ENCODE data around the gene ROCK1. TPM values are rescaled to one million over a fixed set of nuclear protein-coding genes. Genes with fewer than 3 reads are reported as not detected.
"Not testable (repeated sequence)": the region's sequence is repeated elsewhere in the genome, so short reads cannot be mapped to it uniquely, and the experiment has no call there.

Gene ROCK1
- total RNA-seq, 6 experiments from 2014 or later: 64.8 to 71.7 (median 67.1) TPM

- Mint-ChIP-seq H3K4me3 (no peak overlapping the region), H3K4me1 (ENCODE audit: low read depth) (peaks cover 9% of the 10 kb centered on the region), H3K36me3 (ENCODE audit: low read depth) (peaks cover 33% of the 10 kb centered on the region), H3K27me3 (ENCODE audit: insufficient read depth) (peaks cover 1% of the 10 kb centered on the region; the same call in 1 of the 2 replicates), H3K9me3 (no peaks in the 10 kb centered on the region), H3K27ac (no peak overlapping the region)
- no peak for DNase-seq
- TF ChIP-seq CTCF (IDR thresholded peaks at IDR 0.05): no peak
Observed at GRCh38 chr18:20966795-20967194, 144.8 kb downstream of the ROCK1 start.

GRCh38 chr18:20963027-20963426 lies 148.6 kb downstream of the ROCK1 start:
- Mint-ChIP-seq H3K9me3 (no peaks in the 10 kb centered on the region), H3K27ac (no peak overlapping the region)

GRCh38 chr18:20960735-20961134 lies 150.9 kb downstream of the ROCK1 start:
- no peak overlapping the region for H3K27ac Mint-ChIP-seq
- DNase-seq: no peak
- H3K36me3 Mint-ChIP-seq (ENCODE audit: low read depth): peaks cover 5% of the 10 kb centered on the region; the same call in 1 of the 2 replicates
- no peak overlapping the region for H3K4me3 Mint-ChIP-seq
- H3K27me3 Mint-ChIP-seq (ENCODE audit: insufficient read depth): 0 out of 2 replicates have a peak, but pooled peaks cover 3% of the 10 kb centered on the region
- H3K9me3 Mint-ChIP-seq: no peaks in the 10 kb centered on the region
- no peak for TF ChIP-seq CTCF (IDR thresholded peaks at IDR 0.05)
- H3K4me1 Mint-ChIP-seq (ENCODE audit: low read depth): peaks cover 13% of the 10 kb centered on the region

More at GRCh38 chr18:20963027-20963426, 148.6 kb downstream of the ROCK1 start:
- no peak for TF ChIP-seq CTCF (IDR thresholded peaks at IDR 0.05)
- H3K4me1 Mint-ChIP-seq (ENCODE audit: low read depth): peaks cover 13% of the 10 kb centered on the region
- 0 out of 2 replicates have a peak, but pooled peaks cover 3% of the 10 kb centered on the region for H3K27me3 Mint-ChIP-seq (ENCODE audit: insufficient read depth)
- H3K36me3 Mint-ChIP-seq (ENCODE audit: low read depth): peaks cover 23% of the 10 kb centered on the region
- H3K4me3 Mint-ChIP-seq: no peak overlapping the region
- no peak for DNase-seq

- H3K4me1 Mint-ChIP-seq (ENCODE audit: low read depth); H3K27me3 Mint-ChIP-seq (ENCODE audit: insufficient read depth); H3K4me3 Mint-ChIP-seq; H3K27ac Mint-ChIP-seq; H3K36me3 Mint-ChIP-seq (ENCODE audit: low read depth); H3K9me3 Mint-ChIP-seq; DNase-seq: not testable (repeated sequence)
Observed at GRCh38 chr18:20950827-20951226, 160.8 kb downstream of the ROCK1 start.

Other genes with a start within 250 kb of the ROCK1 start
- gene GREB1L, start 130.4 kb upstream of the ROCK1 start, total RNA-seq (2021; fragmentation: NEBNext Ultra II Directional; extraction: Animal tissue kit (Norgen Biotek cat#: 25700)): 10 to 100 TPM in 2 of 6 experiments, 1 to 10 TPM in 4; 1.9 to 10.8 (median 2.3) TPM